BE2C (cell line): ENCODE results near the gene TFG.

Experiments
- DNase-seq: peaks from one replicate; pipeline ENCODE4 v3.0.0-alpha.2; 2020
- H3K27me3 ChIP-seq: fragments of 250-450 bp; sonication (Bioruptor Pico); 2 replicates; pipeline ENCODE4 v1.5.1; 2020; ENCODE audit warnings: mild to moderate bottlenecking
- H3K36me3 ChIP-seq: fragments of 250-450 bp; sonication (Bioruptor Pico); 2 replicates; pipeline ENCODE4 v1.5.1; 2020; ENCODE audit warnings: mild to moderate bottlenecking
- H3K4me1 ChIP-seq: fragments of 250-450 bp; sonication (Bioruptor Pico); 2 replicates; pipeline ENCODE4 v1.5.1; 2020
- H3K4me3 ChIP-seq: 2 replicates; pipeline ENCODE4 v1.5.1; 2011; ENCODE audit warnings: low read depth, low read length
- H3K9me3 ChIP-seq: fragments of 250-450 bp; sonication (Bioruptor Pico); 2 replicates; pipeline ENCODE4 v1.5.1; 2020
- CTCF ChIP-seq: IDR thresholded peaks from 2 replicates; pipeline ENCODE4 v1.5.1; 2012; ENCODE audit warnings: mild to moderate bottlenecking, low read depth, low read length

Gene TFG

GRCh38 chr3:100703865-100704264, 5.4 kb upstream of the TFG start:
- Histone ChIP-seq H3K36me3 (no peaks in the 10 kb centered on the region), H3K4me3 (no peak overlapping the region), H3K9me3 (no peaks in the 10 kb centered on the region)

GRCh38 chr3:100706365-100706764, 2.9 kb upstream of the TFG start:
- no peaks in the 10 kb centered on the region for H3K9me3 ChIP-seq
- no peak for DNase-seq
- no peak for TF ChIP-seq CTCF
- peaks cover 3% of the 10 kb centered on the region for H3K4me1 ChIP-seq
- H3K36me3 ChIP-seq: peaks cover under 1% of the 10 kb centered on the region
- H3K27me3 ChIP-seq: no peaks in the 10 kb centered on the region
- H3K4me3 ChIP-seq: no peak overlapping the region

More at GRCh38 chr3:100703865-100704264, 5.4 kb upstream of the TFG start:
- TF ChIP-seq CTCF: no peak
- no peaks in the 10 kb centered on the region; the same call in 1 of the 2 replicates for H3K27me3 ChIP-seq
- DNase-seq: no peak
- peaks cover 3% of the 10 kb centered on the region for H3K4me1 ChIP-seq

GRCh38 chr3:100708644-100708988, 678 bp upstream of the TFG start:
- H3K27me3 ChIP-seq: no peaks in the 10 kb centered on the region
- TF ChIP-seq CTCF: no peak
- no peak for DNase-seq
- peaks cover 3% of the 10 kb centered on the region for H3K4me1 ChIP-seq
- peak overlapping the region; percentile 80 for H3K4me3 ChIP-seq
- no peaks in the 10 kb centered on the region for H3K9me3 ChIP-seq
- H3K36me3 ChIP-seq: peaks cover 13% of the 10 kb centered on the region

GRCh38 chr3:100709842-100710260, 557 bp downstream of the TFG start:
- no peak for TF ChIP-seq CTCF
- peak; percentile 61 for DNase-seq
- H3K9me3 ChIP-seq: no peaks in the 10 kb centered on the region
- H3K4me1 ChIP-seq: peaks cover 3% of the 10 kb centered on the region
- peak overlapping the region; percentile 80 for H3K4me3 ChIP-seq
- H3K27me3 ChIP-seq: no peaks in the 10 kb centered on the region
- H3K36me3 ChIP-seq: peaks cover 21% of the 10 kb centered on the region

GRCh38 chr3:100710261-100710968, 1.1 kb downstream of the TFG start:
- Histone ChIP-seq H3K27me3 (no peaks in the 10 kb centered on the region), H3K4me3 (peak overlapping the region; percentile 80), H3K4me1 (peaks cover 3% of the 10 kb centered on the region), H3K36me3 (peaks cover 27% of the 10 kb centered on the region), H3K9me3 (no peaks in the 10 kb centered on the region)
- peak; percentile 42 for TF ChIP-seq CTCF
- DNase-seq: peak; percentile 58

GRCh38 chr3:100715176-100715575, 5.9 kb downstream of the TFG start:
- no peaks in the 10 kb centered on the region for H3K4me1 ChIP-seq
- peaks cover 51% of the 10 kb centered on the region for H3K36me3 ChIP-seq
- no peak for TF ChIP-seq CTCF
- DNase-seq: no peak
- H3K9me3 ChIP-seq: no peaks in the 10 kb centered on the region
- H3K4me3 ChIP-seq: no peak overlapping the region
- H3K27me3 ChIP-seq: no peaks in the 10 kb centered on the region
